ENCODE measurements around the gene FIBIN. TPM values are rescaled to one million over a fixed set of nuclear protein-coding genes. Genes with fewer than 3 reads are reported as not detected.

The FIBIN gene
- total RNA-seq, 1 experiment from 2014 or later = 0.37 TPM

DNA sequence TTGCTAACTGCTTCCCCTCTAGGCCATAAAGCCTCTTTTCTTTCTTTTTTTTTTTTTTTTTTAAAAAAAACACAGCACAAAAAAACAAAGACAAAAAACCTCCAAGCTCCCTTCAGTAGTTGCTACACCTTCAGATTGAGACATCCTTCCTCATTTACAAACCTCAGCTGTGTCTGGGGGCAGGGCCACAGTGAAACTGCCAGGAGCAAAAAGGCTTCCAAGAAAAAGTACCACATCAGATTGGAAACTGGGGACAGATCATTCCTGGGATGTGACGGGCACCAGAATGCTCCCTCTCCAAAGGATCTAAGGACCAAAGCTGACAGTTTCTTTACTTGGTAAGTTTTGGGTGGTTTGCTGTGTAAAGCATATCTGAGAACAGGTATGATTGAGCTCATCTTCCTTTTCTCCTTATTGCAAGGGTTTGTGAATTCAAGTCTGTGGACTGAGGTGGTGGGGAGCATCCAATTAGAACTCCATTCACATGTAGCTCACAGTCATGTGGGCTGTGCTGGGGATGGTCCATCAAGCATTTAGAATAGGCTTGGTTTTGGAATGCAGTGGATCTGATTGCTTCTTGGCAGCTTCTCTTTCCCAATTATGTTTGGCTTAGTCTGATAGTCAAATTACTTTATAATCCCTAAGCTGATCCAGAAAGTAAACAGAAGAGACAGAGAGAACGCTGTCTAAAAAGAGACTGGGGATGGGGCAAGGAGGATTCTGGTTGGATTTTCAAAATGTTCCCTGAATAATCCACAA lies 47.4 kb downstream of the FIBIN start:
- Mint-ChIP-seq H3K27ac (no peak overlapping the region), H3K4me1 (peaks cover 16% of the 10 kb centered on the region), H3K36me3 (peaks cover 10% of the 10 kb centered on the region), H3K4me3 (no peak overlapping the region), H3K9me3 (peaks cover 33% of the 10 kb centered on the region), H3K27me3 (ENCODE audit: low read depth) (no peaks in the 10 kb centered on the region)
- DNase-seq (ENCODE audit: low spot score) = no peak
- ATAC-seq = peak; percentile 27; the same call in 1 of the 2 replicates
- TF ChIP-seq, protein P1, sequence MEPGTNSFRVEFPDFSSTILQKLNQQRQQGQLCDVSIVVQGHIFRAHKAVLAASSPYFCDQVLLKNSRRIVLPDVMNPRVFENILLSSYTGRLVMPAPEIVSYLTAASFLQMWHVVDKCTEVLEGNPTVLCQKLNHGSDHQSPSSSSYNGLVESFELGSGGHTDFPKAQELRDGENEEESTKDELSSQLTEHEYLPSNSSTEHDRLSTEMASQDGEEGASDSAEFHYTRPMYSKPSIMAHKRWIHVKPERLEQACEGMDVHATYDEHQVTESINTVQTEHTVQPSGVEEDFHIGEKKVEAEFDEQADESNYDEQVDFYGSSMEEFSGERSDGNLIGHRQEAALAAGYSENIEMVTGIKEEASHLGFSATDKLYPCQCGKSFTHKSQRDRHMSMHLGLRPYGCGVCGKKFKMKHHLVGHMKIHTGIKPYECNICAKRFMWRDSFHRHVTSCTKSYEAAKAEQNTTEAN (CRISPR knock-in tag; IDR thresholded peaks at IDR 0.05) = no peak
- TF ChIP-seq ZNF396 (CRISPR knock-in tag; IDR thresholded peaks at IDR 0.05; ENCODE audit: borderline replicate concordance) (no peak), ETV6 (CRISPR knock-in tag; IDR thresholded peaks at IDR 0.05) (no peak), ZBTB21 (CRISPR knock-in tag; IDR thresholded peaks at IDR 0.05; ENCODE audit: borderline replicate concordance) (no peak), ESRRA (CRISPR knock-in tag; IDR thresholded peaks at IDR 0.05; ENCODE audit: borderline replicate concordance) (no peak), NFE2L1 (CRISPR knock-in tag; IDR thresholded peaks at IDR 0.05) (no peak)
- TF ChIP-seq, protein P2, sequence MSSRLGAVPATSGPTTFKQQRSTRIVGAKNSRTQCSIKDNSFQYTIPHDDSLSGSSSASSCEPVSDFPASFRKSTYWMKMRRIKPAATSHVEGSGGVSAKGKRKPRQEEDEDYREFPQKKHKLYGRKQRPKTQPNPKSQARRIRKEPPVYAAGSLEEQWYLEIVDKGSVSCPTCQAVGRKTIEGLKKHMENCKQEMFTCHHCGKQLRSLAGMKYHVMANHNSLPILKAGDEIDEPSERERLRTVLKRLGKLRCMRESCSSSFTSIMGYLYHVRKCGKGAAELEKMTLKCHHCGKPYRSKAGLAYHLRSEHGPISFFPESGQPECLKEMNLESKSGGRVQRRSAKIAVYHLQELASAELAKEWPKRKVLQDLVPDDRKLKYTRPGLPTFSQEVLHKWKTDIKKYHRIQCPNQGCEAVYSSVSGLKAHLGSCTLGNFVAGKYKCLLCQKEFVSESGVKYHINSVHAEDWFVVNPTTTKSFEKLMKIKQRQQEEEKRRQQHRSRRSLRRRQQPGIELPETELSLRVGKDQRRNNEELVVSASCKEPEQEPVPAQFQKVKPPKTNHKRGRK (CRISPR knock-in tag; IDR thresholded peaks at IDR 0.05; ENCODE audit: borderline replicate concordance) = no peak
- ChIA-PET POLR2A (no interaction called here), CTCF (interaction anchor here (0.5 to 1.0 kb wide), 2 partner anchors 114 to 118 kb away, joined by 5 to 10 read pairs; no protein-coding TSS in a partner anchor)

Other genes with a start within 250 kb of the FIBIN start
- not detected in 3 replicates for gene BBOX1, start 46.7 kb downstream of the FIBIN start, total RNA-seq (2021)